GM06990 (cell line): ENCODE results near the gene FAM47C.
"Not testable (repeated sequence)": the region's sequence is repeated elsewhere in the genome, so short reads cannot be mapped to it uniquely, and the experiment has no call there.

ENCODE experiments used
- DNase-seq: peaks from one replicate; pipeline ENCODE4 v3.0.0-alpha.2; 2011; ENCODE audit not compliant: insufficient read length; ENCODE audit errors: extremely low read depth
- H3K27me3 ChIP-seq: replicated peaks from 2 replicates; pipeline ENCODE4 v1.6.0; 2011; ENCODE audit warnings: low read length; ENCODE audit not compliant: control insufficient read depth, insufficient read depth
- H3K36me3 ChIP-seq: 2 replicates; pipeline ENCODE4 v1.5.1; 2011; ENCODE audit warnings: low read length; ENCODE audit not compliant: control insufficient read depth, insufficient read depth
- H3K4me3 ChIP-seq: replicated peaks from 2 replicates; pipeline ENCODE4 v1.5.1; 2011; ENCODE audit warnings: low read depth, mild to moderate bottlenecking, control low read depth, low read length
- TF ChIP-seq, protein P1 (sequence below): IDR thresholded peaks from 2 replicates; pipeline ENCODE4 v1.5.1; 2011; ENCODE audit warnings: low read length, control low read depth, mild to moderate bottlenecking, inconsistent platforms; ENCODE audit not compliant: insufficient read depth, poor library complexity, severe bottlenecking

The FAM47C gene

DNA sequence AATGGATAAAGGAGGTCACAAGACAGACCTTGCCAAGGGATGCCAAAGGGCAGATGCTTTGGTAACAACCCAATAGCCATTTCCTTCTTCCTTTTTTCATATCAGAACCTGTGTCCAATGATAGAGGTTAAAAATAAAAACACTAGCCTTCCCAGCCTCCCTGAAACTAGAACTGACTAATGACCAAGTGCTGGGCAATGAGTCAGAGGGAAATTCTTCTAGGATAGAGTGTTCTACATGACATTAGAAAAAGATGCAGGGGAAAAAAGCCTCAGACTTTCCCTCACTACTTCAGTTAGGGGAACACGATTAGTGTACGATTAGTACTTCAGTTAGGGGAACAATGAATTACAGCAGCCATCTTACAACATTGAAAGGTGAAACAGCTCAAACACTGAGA lies 29.3 kb upstream of the FAM47C start:
- Histone ChIP-seq H3K27me3 (no peaks in the 10 kb centered on the region), H3K36me3 (no peaks in the 10 kb centered on the region), H3K4me3 (no peak overlapping the region)
- TF ChIP-seq, protein P1, sequence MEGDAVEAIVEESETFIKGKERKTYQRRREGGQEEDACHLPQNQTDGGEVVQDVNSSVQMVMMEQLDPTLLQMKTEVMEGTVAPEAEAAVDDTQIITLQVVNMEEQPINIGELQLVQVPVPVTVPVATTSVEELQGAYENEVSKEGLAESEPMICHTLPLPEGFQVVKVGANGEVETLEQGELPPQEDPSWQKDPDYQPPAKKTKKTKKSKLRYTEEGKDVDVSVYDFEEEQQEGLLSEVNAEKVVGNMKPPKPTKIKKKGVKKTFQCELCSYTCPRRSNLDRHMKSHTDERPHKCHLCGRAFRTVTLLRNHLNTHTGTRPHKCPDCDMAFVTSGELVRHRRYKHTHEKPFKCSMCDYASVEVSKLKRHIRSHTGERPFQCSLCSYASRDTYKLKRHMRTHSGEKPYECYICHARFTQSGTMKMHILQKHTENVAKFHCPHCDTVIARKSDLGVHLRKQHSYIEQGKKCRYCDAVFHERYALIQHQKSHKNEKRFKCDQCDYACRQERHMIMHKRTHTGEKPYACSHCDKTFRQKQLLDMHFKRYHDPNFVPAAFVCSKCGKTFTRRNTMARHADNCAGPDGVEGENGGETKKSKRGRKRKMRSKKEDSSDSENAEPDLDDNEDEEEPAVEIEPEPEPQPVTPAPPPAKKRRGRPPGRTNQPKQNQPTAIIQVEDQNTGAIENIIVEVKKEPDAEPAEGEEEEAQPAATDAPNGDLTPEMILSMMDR: no peak
- no peak for DNase-seq

DNA sequence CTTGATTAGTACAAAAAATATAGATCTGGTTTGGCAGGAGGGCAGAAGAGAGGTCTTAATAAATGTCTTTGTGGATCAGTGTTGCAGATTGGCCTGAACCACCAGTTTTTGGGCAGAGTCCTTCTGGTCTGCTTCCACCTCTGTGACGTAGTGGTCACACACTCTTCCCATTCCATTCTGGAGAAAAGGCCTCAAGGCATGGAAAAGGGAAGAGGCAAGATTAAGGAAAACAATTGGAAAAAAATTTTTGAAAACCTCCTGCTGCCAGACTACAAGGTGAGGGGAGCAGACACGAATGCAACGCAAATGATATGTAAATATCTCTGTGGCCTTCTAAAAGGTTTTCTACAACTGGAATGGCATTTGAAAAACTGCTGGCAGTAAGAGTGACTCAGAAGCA lies 24.3 kb upstream of the FAM47C start:
- no peak for DNase-seq
- Histone ChIP-seq H3K27me3 (no peaks in the 10 kb centered on the region), H3K36me3 (no peaks in the 10 kb centered on the region), H3K4me3 (no peak overlapping the region)
- TF ChIP-seq, protein P1: no peak

DNA sequence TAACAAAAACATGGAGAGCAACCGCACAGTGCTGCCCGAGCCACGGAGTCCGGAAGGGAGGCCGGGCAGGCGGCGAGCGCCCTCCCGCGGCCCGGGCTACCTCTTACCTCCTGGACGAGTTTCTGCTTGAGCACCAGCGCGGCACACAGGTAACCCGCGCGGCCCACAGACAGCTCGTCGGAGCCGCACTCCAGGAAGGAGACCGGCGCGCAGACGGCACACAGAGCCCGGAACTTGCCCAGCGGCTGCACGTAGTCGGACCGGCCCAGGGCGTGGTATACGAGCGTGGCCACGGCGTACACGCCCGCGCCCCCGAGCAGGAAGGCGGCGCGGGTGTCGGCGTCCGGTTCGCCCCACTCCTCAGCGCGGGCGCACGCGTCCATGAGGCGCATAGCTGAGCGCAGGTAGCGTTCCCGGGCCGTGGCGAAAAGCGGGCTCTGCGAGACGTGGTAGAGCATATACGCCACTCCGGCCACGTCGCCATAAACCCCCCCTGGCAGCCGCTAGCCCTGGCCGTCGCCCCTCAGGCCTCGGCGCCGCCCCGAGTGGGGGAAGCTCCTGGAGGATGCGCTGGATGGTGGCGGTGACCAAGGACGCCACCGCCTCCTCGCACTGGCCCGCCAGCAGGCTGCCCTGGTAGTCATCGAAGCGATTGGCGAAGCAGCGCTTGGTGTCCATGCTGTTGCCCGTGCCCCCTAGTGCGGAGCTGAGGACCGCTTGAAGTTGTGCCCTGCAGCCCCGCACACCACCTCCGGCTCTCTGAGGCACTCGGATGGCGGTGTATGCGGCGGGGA lies 22.6 kb upstream of the FAM47C start:
- not testable (repeated sequence) for H3K27me3 ChIP-seq, DNase-seq, H3K4me3 ChIP-seq, H3K36me3 ChIP-seq

DNA sequence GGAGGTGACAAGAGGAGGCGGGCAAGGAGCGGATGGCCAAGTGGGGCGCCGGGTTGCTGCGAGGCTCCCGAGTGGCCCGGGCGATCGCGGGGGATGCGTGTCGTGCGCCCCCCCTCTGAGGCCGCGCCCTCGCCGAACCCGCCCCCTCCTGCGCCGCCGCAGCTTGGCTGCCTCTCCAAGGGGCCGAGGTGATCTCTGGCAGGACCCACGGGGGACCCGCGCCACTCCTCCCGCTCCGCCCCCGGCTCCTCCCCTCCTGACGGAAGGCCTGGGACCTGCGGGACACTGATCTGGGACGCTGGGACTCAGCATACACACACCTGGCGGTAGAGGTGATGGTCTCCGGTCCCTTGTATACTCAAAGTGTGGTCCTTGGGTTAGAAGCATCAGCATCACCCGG lies 21.9 kb upstream of the FAM47C start:
- Histone ChIP-seq H3K27me3 (no peaks in the 10 kb centered on the region), H3K36me3 (no peaks in the 10 kb centered on the region), H3K4me3 (no peak overlapping the region)
- no peak for DNase-seq
- TF ChIP-seq, protein P1: no peak

DNA sequence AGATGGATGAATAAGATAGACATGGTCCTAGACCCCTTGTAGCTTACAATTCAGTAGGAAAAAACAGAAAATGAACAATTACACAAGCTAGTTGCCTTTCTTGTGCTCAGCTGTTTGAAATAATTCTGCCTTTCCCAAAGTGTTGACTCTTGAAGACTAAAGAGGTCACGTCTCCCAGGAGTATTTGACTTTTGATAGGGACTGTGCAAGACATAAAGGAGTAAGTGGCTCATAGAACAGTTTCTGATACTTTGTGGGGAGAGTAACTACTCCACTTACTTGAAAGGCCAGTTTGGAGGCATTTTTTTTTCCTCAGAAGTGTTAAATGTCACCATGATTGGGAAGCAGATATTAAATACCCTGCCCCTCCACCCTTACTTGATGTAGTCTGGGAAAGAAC lies 21.0 kb upstream of the FAM47C start:
- H3K27me3 ChIP-seq, DNase-seq, H3K36me3 ChIP-seq, H3K4me3 ChIP-seq: not testable (repeated sequence)

DNA sequence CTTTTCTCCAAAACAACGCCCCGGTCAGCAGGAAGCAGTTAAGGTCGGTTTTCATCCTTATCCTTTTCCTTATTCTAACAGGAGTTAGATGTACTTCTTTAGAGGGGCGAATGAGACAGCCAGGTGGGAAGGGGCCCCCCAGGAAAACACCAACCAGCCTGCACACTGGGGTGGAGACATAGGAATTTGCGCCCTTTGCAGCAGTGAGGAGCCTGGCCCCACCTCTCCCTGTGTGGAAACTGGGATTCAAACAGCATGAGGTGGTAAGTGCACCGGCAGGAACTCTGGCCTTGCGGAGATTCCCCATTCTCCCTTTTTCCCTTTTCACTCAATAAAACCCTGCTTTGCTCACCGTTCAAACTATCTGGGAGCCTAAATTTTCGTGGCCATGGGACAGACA lies 8.0 kb upstream of the FAM47C start:
- no peaks in the 10 kb centered on the region for H3K36me3 ChIP-seq
- TF ChIP-seq, protein P1: no peak

DNA sequence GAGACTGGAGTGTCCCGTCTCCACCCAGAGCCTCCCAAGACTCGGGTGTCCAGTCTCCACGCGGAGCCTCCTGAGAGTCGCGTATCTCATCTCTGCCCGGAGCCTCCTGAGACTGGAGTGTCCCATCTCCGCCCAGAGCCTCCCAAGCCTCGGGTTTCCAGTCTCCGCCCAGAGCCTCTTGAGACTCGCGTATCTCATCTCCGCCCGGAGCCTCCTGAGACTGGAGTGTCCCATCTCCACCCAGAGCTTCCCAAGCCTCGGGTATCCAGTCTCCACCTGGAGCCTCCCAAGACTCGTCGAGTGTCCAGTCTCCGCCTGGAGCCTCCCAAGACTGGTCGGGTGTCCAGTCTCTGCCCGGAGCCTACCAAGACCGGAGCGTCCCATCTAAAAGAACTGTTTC lies 2.3 kb downstream of the FAM47C start:
- TF ChIP-seq, protein P1: no peak
- no peak overlapping the region for H3K4me3 ChIP-seq
- H3K27me3 ChIP-seq: no peaks in the 10 kb centered on the region
- no peak for DNase-seq
- no peaks in the 10 kb centered on the region for H3K36me3 ChIP-seq

More for the DNA sequence above, 8.0 kb upstream of the FAM47C start:
- H3K4me3 ChIP-seq: no peak overlapping the region
- DNase-seq: no peak
- H3K27me3 ChIP-seq: no peaks in the 10 kb centered on the region

DNA sequence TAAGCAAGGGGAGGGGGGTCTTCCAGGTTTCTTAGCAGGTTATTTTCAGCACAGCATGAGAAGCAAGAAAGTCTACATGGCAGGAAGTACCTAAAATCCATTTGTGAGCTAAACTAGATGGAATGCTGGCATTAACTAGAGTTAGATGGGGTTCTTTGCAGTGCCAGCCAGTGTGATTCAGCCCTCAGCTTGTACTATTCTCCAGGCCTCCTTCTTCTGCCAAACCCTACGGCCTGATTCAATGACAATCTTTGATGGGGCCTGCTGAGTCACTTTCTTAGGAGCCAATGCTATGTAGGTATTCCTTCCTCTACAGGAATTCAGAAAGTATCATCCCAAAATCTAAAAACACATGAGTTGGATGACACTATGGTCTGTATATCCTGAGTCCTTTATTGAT lies 26.1 kb downstream of the FAM47C start:
- H3K36me3 ChIP-seq, H3K27me3 ChIP-seq, H3K4me3 ChIP-seq, DNase-seq: not testable (repeated sequence)

DNA sequence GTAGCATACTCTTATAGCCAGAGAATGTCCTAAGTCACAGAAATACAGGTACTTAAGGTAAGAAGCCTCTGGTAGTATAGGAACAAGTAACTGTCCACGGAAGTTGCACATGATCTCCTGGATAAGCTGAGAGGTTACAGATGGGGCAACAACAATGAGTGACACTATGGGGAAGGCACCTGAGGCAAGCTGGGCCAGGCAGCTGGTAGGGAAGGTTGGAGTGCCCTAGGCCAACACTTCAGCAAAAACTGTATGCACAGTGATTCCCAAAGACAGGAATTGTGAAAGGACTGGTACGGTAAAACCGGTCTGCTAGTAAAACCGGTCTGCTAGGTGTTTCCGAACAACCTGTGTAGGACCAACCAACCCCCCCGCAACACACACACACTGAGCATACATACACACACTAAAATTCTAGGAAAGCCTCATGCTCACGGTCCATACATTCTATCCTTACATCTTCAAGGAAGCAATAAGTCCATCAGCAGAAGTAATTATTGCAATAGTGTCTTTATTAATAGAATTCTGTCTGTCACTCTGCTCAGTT lies 28.6 kb downstream of the FAM47C start:
- not testable (repeated sequence) for DNase-seq, H3K4me3 ChIP-seq, H3K36me3 ChIP-seq, H3K27me3 ChIP-seq
